ENCODE measurements around the gene RBM11. TPM values are rescaled to one million over a fixed set of nuclear protein-coding genes. Genes with fewer than 3 reads are reported as not detected.

Gene RBM11
- total RNA-seq, 4 donors from 2014 or later, result 0.75 to 2.4 TPM; not detected in 2

DNA sequence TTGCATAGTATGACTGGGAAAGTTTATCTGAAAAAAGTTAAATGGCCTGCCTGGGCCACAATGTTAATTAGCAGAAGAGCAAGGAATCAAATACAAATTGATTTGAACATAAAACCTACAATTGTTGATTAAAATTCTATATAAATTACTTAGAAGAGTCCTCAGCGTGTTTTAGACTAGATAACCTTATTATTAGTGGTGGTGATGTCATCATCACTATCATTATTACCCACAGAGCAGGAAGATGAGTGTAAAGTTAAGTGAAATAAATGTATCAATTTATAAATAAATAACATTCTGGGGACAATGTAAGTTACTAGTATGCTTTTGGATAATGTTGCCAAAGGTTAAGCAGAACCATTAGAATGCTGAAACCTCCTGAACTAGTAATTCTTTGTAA is 46.1 kb downstream of the RBM11 start:
- no peak for DNase-seq (ENCODE audit: low spot score in 2 of 2)
- WGBS, 2 donors, result 43 to 81% methylated on average over 1 of the region's 1 CpG
- H3K4me3 ChIP-seq (ENCODE audit: low read depth, poor library complexity, severe bottlenecking), result no peak overlapping the region
- intact Hi-C loops (cut with DNase I; ENCODE audit: low total_unique reads), result no loop called here
- TF ChIP-seq, protein P1, sequence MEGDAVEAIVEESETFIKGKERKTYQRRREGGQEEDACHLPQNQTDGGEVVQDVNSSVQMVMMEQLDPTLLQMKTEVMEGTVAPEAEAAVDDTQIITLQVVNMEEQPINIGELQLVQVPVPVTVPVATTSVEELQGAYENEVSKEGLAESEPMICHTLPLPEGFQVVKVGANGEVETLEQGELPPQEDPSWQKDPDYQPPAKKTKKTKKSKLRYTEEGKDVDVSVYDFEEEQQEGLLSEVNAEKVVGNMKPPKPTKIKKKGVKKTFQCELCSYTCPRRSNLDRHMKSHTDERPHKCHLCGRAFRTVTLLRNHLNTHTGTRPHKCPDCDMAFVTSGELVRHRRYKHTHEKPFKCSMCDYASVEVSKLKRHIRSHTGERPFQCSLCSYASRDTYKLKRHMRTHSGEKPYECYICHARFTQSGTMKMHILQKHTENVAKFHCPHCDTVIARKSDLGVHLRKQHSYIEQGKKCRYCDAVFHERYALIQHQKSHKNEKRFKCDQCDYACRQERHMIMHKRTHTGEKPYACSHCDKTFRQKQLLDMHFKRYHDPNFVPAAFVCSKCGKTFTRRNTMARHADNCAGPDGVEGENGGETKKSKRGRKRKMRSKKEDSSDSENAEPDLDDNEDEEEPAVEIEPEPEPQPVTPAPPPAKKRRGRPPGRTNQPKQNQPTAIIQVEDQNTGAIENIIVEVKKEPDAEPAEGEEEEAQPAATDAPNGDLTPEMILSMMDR (IDR thresholded peaks at IDR 0.05), result no peak
- no peak for TF ChIP-seq POLR2A (IDR thresholded peaks at IDR 0.05)

DNA sequence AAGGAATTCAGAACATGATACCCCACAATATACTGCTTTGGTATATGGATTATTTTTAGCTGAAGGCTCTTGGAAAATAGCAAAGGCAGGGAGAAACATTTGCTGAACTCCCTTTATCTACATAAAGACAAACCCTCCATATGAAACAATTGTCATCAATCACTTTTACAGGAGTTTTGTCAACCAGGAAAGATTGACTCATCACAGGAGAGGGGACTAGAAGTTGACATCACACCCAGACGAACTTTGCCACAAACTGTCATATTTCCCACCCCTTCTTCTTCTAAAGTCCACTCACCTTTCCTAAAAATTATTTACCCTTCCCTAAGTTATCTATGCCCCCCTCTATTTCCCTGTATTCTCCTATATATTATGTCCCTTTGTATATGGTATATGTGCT is 47.9 kb downstream of the RBM11 start:
- TF ChIP-seq, protein P1 (IDR thresholded peaks at IDR 0.05), result no peak
- no peak for TF ChIP-seq POLR2A (IDR thresholded peaks at IDR 0.05)
- intact Hi-C loops (cut with DNase I; ENCODE audit: low total_unique reads), result no loop called here
- DNase-seq (ENCODE audit: low spot score in 2 of 2), result no peak
- WGBS, 2 donors, result 23 to 26% methylated on average over 1 of the region's 1 CpG
- no peak overlapping the region for H3K4me3 ChIP-seq (ENCODE audit: low read depth, poor library complexity, severe bottlenecking)

DNA sequence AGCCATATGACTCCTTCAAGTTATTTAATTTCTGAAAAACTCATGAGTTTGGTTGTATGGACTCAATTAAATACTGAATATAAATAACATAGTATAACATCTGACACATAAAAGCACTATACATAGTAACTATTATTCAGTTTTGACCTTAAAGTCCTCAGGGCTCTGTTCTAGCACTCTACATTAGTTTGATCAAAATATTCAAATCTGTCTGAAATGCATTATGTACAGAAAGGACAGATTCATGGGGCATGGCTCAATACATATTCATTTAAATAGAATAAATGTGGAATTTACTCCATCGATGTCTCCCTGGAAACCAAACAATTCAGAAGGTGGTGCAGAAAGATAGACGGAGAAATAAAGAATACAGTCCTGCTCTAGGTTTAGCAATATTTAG is 49.1 kb downstream of the RBM11 start:
- TF ChIP-seq, protein P1 (IDR thresholded peaks at IDR 0.05), result no peak
- no peak for TF ChIP-seq POLR2A (IDR thresholded peaks at IDR 0.05)
- H3K4me3 ChIP-seq (ENCODE audit: low read depth, poor library complexity, severe bottlenecking), result no peak overlapping the region
- intact Hi-C loops (cut with DNase I; ENCODE audit: low total_unique reads), result no loop called here
- WGBS, 2 donors, result 78 to 82% methylated on average over 2 of the region's 2 CpGs
- DNase-seq (ENCODE audit: low spot score in 2 of 2), result no peak

DNA sequence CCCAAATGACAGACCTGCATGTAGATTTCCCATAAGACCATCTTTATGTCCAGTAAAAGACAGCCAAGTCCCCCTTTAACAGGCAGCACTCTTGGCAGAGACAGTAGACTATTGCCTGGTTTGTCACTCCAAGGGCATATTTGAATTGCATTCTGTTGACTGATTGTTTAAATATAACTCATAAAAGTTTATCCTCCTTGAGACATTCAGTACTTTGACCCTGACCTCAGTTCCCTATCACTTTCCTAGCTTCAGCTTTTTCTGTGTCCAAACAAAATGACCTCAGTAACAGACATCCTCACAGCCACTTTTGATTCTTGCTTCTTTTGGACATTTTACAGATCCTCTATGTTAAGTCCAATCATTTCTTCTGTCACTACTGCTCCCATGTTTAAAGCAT is 51.1 kb downstream of the RBM11 start:
- no peak overlapping the region for H3K4me3 ChIP-seq (ENCODE audit: low read depth, poor library complexity, severe bottlenecking)
- DNase-seq (ENCODE audit: low spot score in 2 of 2), result no peak
- TF ChIP-seq POLR2A (IDR thresholded peaks at IDR 0.05), result no peak
- TF ChIP-seq, protein P1 (IDR thresholded peaks at IDR 0.05), result no peak
- intact Hi-C loops (cut with DNase I; ENCODE audit: low total_unique reads), result no loop called here

DNA sequence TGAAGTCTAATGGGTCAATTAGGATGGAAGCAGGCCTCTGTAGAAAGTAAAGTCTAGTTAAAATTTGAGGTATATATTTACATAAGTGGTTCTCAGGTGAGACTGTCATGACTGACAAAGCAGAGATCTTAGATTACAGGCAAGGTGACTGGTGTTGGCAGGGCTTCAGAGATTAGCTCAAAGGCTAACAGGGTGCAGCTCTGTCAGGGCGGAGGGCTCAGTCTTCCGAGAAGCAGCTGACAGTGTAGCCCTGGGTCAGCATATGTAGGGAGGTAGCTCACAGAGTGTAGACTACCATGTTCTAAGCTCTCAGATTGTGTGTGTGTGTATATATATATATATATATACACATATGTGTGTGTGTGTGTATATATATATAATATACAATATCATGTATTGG is 54.7 kb downstream of the RBM11 start:
- 52 to 57% methylated on average over 2 of the region's 2 CpGs for WGBS, 2 donors

DNA sequence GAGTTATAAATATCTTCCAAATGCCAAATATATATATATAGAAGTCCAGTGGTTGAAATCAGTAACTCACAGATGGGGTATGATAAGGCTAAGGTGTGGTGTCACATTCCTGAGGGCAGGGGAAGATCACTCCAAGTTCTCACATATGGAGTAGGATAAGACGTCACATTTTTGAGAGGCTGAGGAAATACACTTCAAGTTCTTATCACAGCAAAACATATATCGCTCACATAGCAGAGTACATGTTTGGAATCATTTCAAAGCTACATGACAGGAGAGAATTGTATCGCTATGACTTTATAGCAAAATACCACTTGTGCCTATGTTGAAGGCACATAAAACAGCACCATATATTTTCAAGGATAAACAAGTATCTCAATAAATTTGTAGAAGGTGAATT is 55.1 kb downstream of the RBM11 start:
- intact Hi-C loops (cut with DNase I; ENCODE audit: low total_unique reads), result no loop called here

More for the DNA sequence above, 54.7 kb downstream of the RBM11 start:
- intact Hi-C loops (cut with DNase I; ENCODE audit: low total_unique reads), result no loop called here
- no peak for TF ChIP-seq POLR2A (IDR thresholded peaks at IDR 0.05)
- TF ChIP-seq, protein P1 (IDR thresholded peaks at IDR 0.05), result no peak
- no peak overlapping the region for H3K4me3 ChIP-seq (ENCODE audit: low read depth, poor library complexity, severe bottlenecking)
- no peak for DNase-seq (ENCODE audit: low spot score in 2 of 2)

More for the DNA sequence above, 55.1 kb downstream of the RBM11 start:
- WGBS, 2 donors, result 51 to 68% methylated on average over 3 of the region's 3 CpGs
- TF ChIP-seq POLR2A (IDR thresholded peaks at IDR 0.05), result no peak
- TF ChIP-seq, protein P1 (IDR thresholded peaks at IDR 0.05), result no peak
- no peak for DNase-seq (ENCODE audit: low spot score in 2 of 2)
- no peak overlapping the region for H3K4me3 ChIP-seq (ENCODE audit: low read depth, poor library complexity, severe bottlenecking)
